Endothelial cell (in vitro differentiated cells): ENCODE data around the gene ENHO. TPM values are rescaled to one million over a fixed set of nuclear protein-coding genes. Genes with fewer than 3 reads are reported as not detected.
A peak's percentile ranks its signal among the peaks of the same experiment; 100 is the strongest.

ENCODE experiments used
- DNase-seq: peaks from one replicate; pipeline ENCODE4 v3.0.0; 2021; ENCODE audit warnings: low spot score
- H3K27ac Mint-ChIP-seq: one replicate; pipeline ENCODE4 v1.8.0; 2021; ENCODE audit warnings: mixed read lengths, inconsistent platforms; ENCODE audit not compliant: unreplicated experiment
- H3K27me3 Mint-ChIP-seq: one replicate; pipeline ENCODE4 v1.8.0; 2021; ENCODE audit warnings: mild to moderate bottlenecking, moderate library complexity, mixed read lengths, inconsistent platforms; ENCODE audit not compliant: unreplicated experiment
- H3K36me3 Mint-ChIP-seq: one replicate; pipeline ENCODE4 v1.8.0; 2021; ENCODE audit warnings: mild to moderate bottlenecking, low read depth, mixed read lengths, inconsistent platforms; ENCODE audit not compliant: unreplicated experiment
- H3K4me1 Mint-ChIP-seq: one replicate; pipeline ENCODE4 v1.8.0; 2021; ENCODE audit warnings: mild to moderate bottlenecking, mixed read lengths, inconsistent platforms; ENCODE audit not compliant: unreplicated experiment
- H3K4me3 Mint-ChIP-seq: one replicate; pipeline ENCODE4 v1.8.0; 2021; ENCODE audit warnings: mild to moderate bottlenecking, mixed read lengths, inconsistent platforms; ENCODE audit not compliant: unreplicated experiment
- H3K9me3 Mint-ChIP-seq: one replicate; pipeline ENCODE4 v1.8.0; 2021; ENCODE audit warnings: mixed read lengths, inconsistent platforms; ENCODE audit not compliant: unreplicated experiment
- CTCF ChIP-seq: fragments of 200-600 bp; sonication (generic); IDR thresholded peaks from one replicate; pipeline ENCODE4 v1.5.0; 2021; ENCODE audit warnings: antibody characterized with exemption; ENCODE audit not compliant: unreplicated experiment
- total RNA-seq: library from RNA; stranded (reverse); fragmentation: NEBNext Ultra II Directional; extraction: Animal tissue kit (Norgen Biotek cat#: 25700); gene quantifications from one replicate; pipeline ENCODE4 v1.2.1, GENCODE V29; 2021; ENCODE audit not compliant: unreplicated experiment

The ENHO gene
- total RNA-seq, 1 donor from 2014 or later = 4.1 TPM

- Mint-ChIP-seq H3K27me3 (peaks cover 26% of the 10 kb centered on the region), H3K9me3 (no peaks in the 10 kb centered on the region), H3K4me1 (peaks cover 35% of the 10 kb centered on the region), H3K27ac (no peak overlapping the region), H3K4me3 (no peak overlapping the region), H3K36me3 (peaks cover 6% of the 10 kb centered on the region)
- DNase-seq = no peak
- no peak for TF ChIP-seq CTCF
Measured at GRCh38 chr9:34568774-34569173, 46.0 kb upstream of the ENHO start.

- H3K4me1 Mint-ChIP-seq = peaks cover 36% of the 10 kb centered on the region
- H3K27ac Mint-ChIP-seq = peak overlapping the region; percentile 44
- no peak for DNase-seq
- H3K27me3 Mint-ChIP-seq = peaks cover 27% of the 10 kb centered on the region
- TF ChIP-seq CTCF = no peak
- peaks cover 6% of the 10 kb centered on the region for H3K36me3 Mint-ChIP-seq
- no peak overlapping the region for H3K4me3 Mint-ChIP-seq
- no peaks in the 10 kb centered on the region for H3K9me3 Mint-ChIP-seq
Measured at GRCh38 chr9:34568133-34568532, 45.3 kb upstream of the ENHO start.

- no peak for DNase-seq
- TF ChIP-seq CTCF = no peak
- Mint-ChIP-seq H3K9me3 (no peaks in the 10 kb centered on the region), H3K27ac (no peak overlapping the region), H3K4me1 (peaks cover 39% of the 10 kb centered on the region), H3K27me3 (peaks cover 27% of the 10 kb centered on the region), H3K4me3 (no peak overlapping the region), H3K36me3 (peaks cover 6% of the 10 kb centered on the region)
Measured at GRCh38 chr9:34566972-34567371, 44.2 kb upstream of the ENHO start.

GRCh38 chr9:34566322-34566721, 43.5 kb upstream of the ENHO start:
- Mint-ChIP-seq H3K27me3 (peaks cover 27% of the 10 kb centered on the region), H3K9me3 (no peaks in the 10 kb centered on the region), H3K27ac (no peak overlapping the region), H3K36me3 (peaks cover 6% of the 10 kb centered on the region), H3K4me3 (no peak overlapping the region), H3K4me1 (peaks cover 39% of the 10 kb centered on the region)
- no peak for TF ChIP-seq CTCF
- no peak for DNase-seq

GRCh38 chr9:34565856-34566255, 43.1 kb upstream of the ENHO start:
- DNase-seq = no peak
- Mint-ChIP-seq H3K27ac (no peak overlapping the region), H3K36me3 (peaks cover 6% of the 10 kb centered on the region), H3K9me3 (no peaks in the 10 kb centered on the region), H3K4me1 (peaks cover 40% of the 10 kb centered on the region), H3K27me3 (peaks cover 27% of the 10 kb centered on the region), H3K4me3 (no peak overlapping the region)
- TF ChIP-seq CTCF = no peak
